Activated CD8-positive, alpha-beta memory T cell treated with anti-CD3 and anti-CD28 coated beads, Interleukin-2, amount 10 ng/mL, durations not matched to agents 7 days and 5 days (primary cell): ENCODE data around the gene MAVS. TPM values are rescaled to one million over a fixed set of nuclear protein-coding genes. Genes with fewer than 3 reads are reported as not detected.
"Not testable (repeated sequence)": the region's sequence is repeated elsewhere in the genome, so short reads cannot be mapped to it uniquely, and the experiment has no call there.

Source experiments
- ATAC-seq: fragments of 150-1000 bp; cut with Tn5 transposase; one replicate; pipeline ENCODE4 v1.10.0; 2021; ENCODE audit warnings: moderate library complexity
- CTCF ChIA-PET: fragments of 350-600 bp; sonication (Branson Sonifier 250); formaldehyde crosslinking; loops from one replicate; lab custom pipeline; 2021; ENCODE audit warnings: antibody characterized with exemption; lab: Charles Lee
- DNase-seq: peaks from one replicate; pipeline ENCODE4 v3.0.0-alpha.2; 2020
- H3K27ac Mint-ChIP-seq: one replicate; pipeline ENCODE4 v1.8.0; 2021; ENCODE audit warnings: mild to moderate bottlenecking, mixed read lengths
- H3K27me3 Mint-ChIP-seq: one replicate; pipeline ENCODE4 v1.8.0; 2021; ENCODE audit warnings: mixed read lengths
- H3K36me3 Mint-ChIP-seq: one replicate; pipeline ENCODE4 v1.8.0; 2021; ENCODE audit warnings: mild to moderate bottlenecking, mixed read lengths
- H3K4me1 Mint-ChIP-seq: one replicate; pipeline ENCODE4 v1.8.0; 2021; ENCODE audit warnings: mixed read lengths
- H3K4me3 Mint-ChIP-seq: one replicate; pipeline ENCODE4 v1.8.0; 2021; ENCODE audit warnings: mild to moderate bottlenecking, moderate library complexity, mixed read lengths
- H3K9me3 Mint-ChIP-seq: one replicate; pipeline ENCODE4 v1.8.0; 2022; ENCODE audit warnings: low read depth, mixed read lengths
- total RNA-seq, 2 experiments: library from RNA; stranded (reverse); gene quantifications; one replicate each; pipeline ENCODE4 v1.2.3, GENCODE V29; 2021

MAVS gene
- total RNA-seq, 2 experiments from 2014 or later: 29.7 to 37.4 TPM

- CTCF ChIA-PET: interaction anchor here (0.6 kb wide), 1 partner anchor 126 kb away, joined by 5 read pairs; no protein-coding TSS in a partner anchor
- no peak for DNase-seq
- H3K4me1 Mint-ChIP-seq: no peaks in the 10 kb centered on the region
- H3K27ac Mint-ChIP-seq: no peak overlapping the region
- H3K36me3 Mint-ChIP-seq: peaks cover 34% of the 10 kb centered on the region
- H3K27me3 Mint-ChIP-seq: no peaks in the 10 kb centered on the region
- no peak for ATAC-seq
- H3K4me3 Mint-ChIP-seq: no peak overlapping the region
- H3K9me3 Mint-ChIP-seq: no peaks in the 10 kb centered on the region
These were observed 18.7 kb downstream of the MAVS start for GRCh38 chr20:3865152-3865886.

- no peaks in the 10 kb centered on the region for H3K9me3 Mint-ChIP-seq
- no peaks in the 10 kb centered on the region for H3K4me1 Mint-ChIP-seq
- no peak for ATAC-seq
- H3K27ac Mint-ChIP-seq: no peak overlapping the region
- peaks cover 37% of the 10 kb centered on the region for H3K36me3 Mint-ChIP-seq
- no peaks in the 10 kb centered on the region for H3K27me3 Mint-ChIP-seq
- H3K4me3 Mint-ChIP-seq: no peak overlapping the region
- no peak for DNase-seq
- CTCF ChIA-PET: no interaction called here
These were observed 19.3 kb downstream of the MAVS start for GRCh38 chr20:3865887-3866407.

- CTCF ChIA-PET: no interaction called here
- Mint-ChIP-seq H3K27me3 (no peaks in the 10 kb centered on the region), H3K4me1 (no peaks in the 10 kb centered on the region), H3K4me3 (no peak overlapping the region), H3K36me3 (peaks cover 32% of the 10 kb centered on the region), H3K27ac (no peak overlapping the region), H3K9me3 (no peaks in the 10 kb centered on the region)
- ATAC-seq (no peak), DNase-seq (no peak)
These were observed 19.8 kb downstream of the MAVS start for GRCh38 chr20:3866464-3866863.

- CTCF ChIA-PET: interaction anchor here (1.5 kb wide), 1 partner anchor 18 kb away, joined by 6 read pairs; no protein-coding TSS in a partner anchor
- no peak overlapping the region for H3K27ac Mint-ChIP-seq
- H3K4me3 Mint-ChIP-seq: no peak overlapping the region
- DNase-seq (no peak), ATAC-seq (no peak)
- peaks cover 21% of the 10 kb centered on the region for H3K36me3 Mint-ChIP-seq
- no peaks in the 10 kb centered on the region for H3K27me3 Mint-ChIP-seq
- H3K4me1 Mint-ChIP-seq: no peaks in the 10 kb centered on the region
- H3K9me3 Mint-ChIP-seq: no peaks in the 10 kb centered on the region
These were observed 21.2 kb downstream of the MAVS start for GRCh38 chr20:3867802-3868201.

GRCh38 chr20:3869839-3870634 lies 23.4 kb downstream of the MAVS start:
- CTCF ChIA-PET: no interaction called here
- Mint-ChIP-seq H3K27me3 (no peaks in the 10 kb centered on the region), H3K36me3 (peaks cover 11% of the 10 kb centered on the region), H3K9me3 (no peaks in the 10 kb centered on the region), H3K27ac (no peak overlapping the region), H3K4me1 (no peaks in the 10 kb centered on the region), H3K4me3 (no peak overlapping the region)
- ATAC-seq (no peak), DNase-seq (no peak)

GRCh38 chr20:3871550-3872265 lies 25.1 kb downstream of the MAVS start:
- peaks cover 11% of the 10 kb centered on the region for H3K36me3 Mint-ChIP-seq
- CTCF ChIA-PET: interaction anchor here (0.9 kb wide), 3 partner anchors 16 to 119 kb away, joined by 3 to 5 read pairs (median 4); no protein-coding TSS in a partner anchor

GRCh38 chr20:3873507-3873906 lies 26.9 kb downstream of the MAVS start:
- Mint-ChIP-seq H3K4me3 (no peak overlapping the region), H3K27me3 (no peaks in the 10 kb centered on the region), H3K27ac (no peak overlapping the region), H3K36me3 (peaks cover 14% of the 10 kb centered on the region), H3K4me1 (peaks cover 4% of the 10 kb centered on the region), H3K9me3 (no peaks in the 10 kb centered on the region)
- DNase-seq: no peak
- no peak for ATAC-seq
- CTCF ChIA-PET: no interaction called here

More at GRCh38 chr20:3871550-3872265, 25.1 kb downstream of the MAVS start:
- no peak overlapping the region for H3K4me3 Mint-ChIP-seq
- ATAC-seq: no peak
- no peaks in the 10 kb centered on the region for H3K27me3 Mint-ChIP-seq
- no peak overlapping the region for H3K27ac Mint-ChIP-seq
- H3K4me1 Mint-ChIP-seq: peaks cover 2% of the 10 kb centered on the region
- no peaks in the 10 kb centered on the region for H3K9me3 Mint-ChIP-seq
- no peak for DNase-seq

- ATAC-seq (no peak), DNase-seq (no peak)
- Mint-ChIP-seq H3K36me3 (peaks cover 17% of the 10 kb centered on the region), H3K27ac (no peak overlapping the region), H3K4me3 (no peak overlapping the region), H3K27me3 (no peaks in the 10 kb centered on the region), H3K9me3 (no peaks in the 10 kb centered on the region), H3K4me1 (peaks cover 4% of the 10 kb centered on the region)
- CTCF ChIA-PET: interaction anchor here (1.8 kb wide), 1 partner anchor 19 kb away, joined by 6 read pairs; no protein-coding TSS in a partner anchor
These were observed 27.7 kb downstream of the MAVS start for GRCh38 chr20:3874194-3874844.

- no peak for ATAC-seq
- no peaks in the 10 kb centered on the region for H3K27me3 Mint-ChIP-seq
- CTCF ChIA-PET: interaction anchor here (0.9 to 1.8 kb wide), 3 partner anchors 20 to 97 kb away, joined by 3 to 6 read pairs (median 4); no protein-coding TSS in a partner anchor
These were observed 28.8 kb downstream of the MAVS start for GRCh38 chr20:3875378-3875974.

GRCh38 chr20:3876000-3876399 lies 29.4 kb downstream of the MAVS start:
- Mint-ChIP-seq H3K36me3 (peaks cover 16% of the 10 kb centered on the region), H3K4me1 (peaks cover 4% of the 10 kb centered on the region), H3K4me3 (no peak overlapping the region), H3K27ac (no peak overlapping the region), H3K27me3 (no peaks in the 10 kb centered on the region), H3K9me3 (no peaks in the 10 kb centered on the region)
- CTCF ChIA-PET: interaction anchor here (0.9 to 1.3 kb wide), 4 partner anchors 13 to 98 kb away, joined by 3 to 5 read pairs (median 4); no protein-coding TSS in a partner anchor
- DNase-seq: no peak
- no peak for ATAC-seq

More at GRCh38 chr20:3875378-3875974, 28.8 kb downstream of the MAVS start:
- DNase-seq: no peak
- peaks cover 4% of the 10 kb centered on the region for H3K4me1 Mint-ChIP-seq
- no peaks in the 10 kb centered on the region for H3K9me3 Mint-ChIP-seq
- H3K27ac Mint-ChIP-seq: no peak overlapping the region
- peaks cover 17% of the 10 kb centered on the region for H3K36me3 Mint-ChIP-seq
- no peak overlapping the region for H3K4me3 Mint-ChIP-seq

GRCh38 chr20:3876676-3877075 lies 30.0 kb downstream of the MAVS start:
- CTCF ChIA-PET: interaction anchor here (1.0 to 1.3 kb wide), 2 partner anchors 12 to 22 kb away, joined by 3 to 5 read pairs; no protein-coding TSS in a partner anchor
- Mint-ChIP-seq H3K27ac (no peak overlapping the region), H3K4me1 (peaks cover 4% of the 10 kb centered on the region), H3K27me3 (no peaks in the 10 kb centered on the region), H3K4me3 (no peak overlapping the region), H3K9me3 (no peaks in the 10 kb centered on the region), H3K36me3 (peaks cover 16% of the 10 kb centered on the region)
- ATAC-seq (no peak), DNase-seq (no peak)

GRCh38 chr20:3878921-3879274 lies 32.3 kb downstream of the MAVS start:
- CTCF ChIA-PET: interaction anchor here (0.9 to 1.3 kb wide), 3 partner anchors 23 to 98 kb away, joined by 3 read pairs; partner anchors contain the start of genes AP5S1 and SPEF1
- not testable (repeated sequence) for ATAC-seq, H3K9me3 Mint-ChIP-seq

More at GRCh38 chr20:3878921-3879274, 32.3 kb downstream of the MAVS start:
- not testable (repeated sequence) for H3K4me1 Mint-ChIP-seq, H3K4me3 Mint-ChIP-seq, H3K27me3 Mint-ChIP-seq, H3K27ac Mint-ChIP-seq, DNase-seq
- peaks cover 13% of the 10 kb centered on the region for H3K36me3 Mint-ChIP-seq
